ENCODE data around the gene PRKD1. TPM values are rescaled to one million over a fixed set of nuclear protein-coding genes. Genes with fewer than 3 reads are reported as not detected.

PRKD1 gene
- total RNA-seq, 1 experiment from 2014 or later = 9.7 TPM

DNA sequence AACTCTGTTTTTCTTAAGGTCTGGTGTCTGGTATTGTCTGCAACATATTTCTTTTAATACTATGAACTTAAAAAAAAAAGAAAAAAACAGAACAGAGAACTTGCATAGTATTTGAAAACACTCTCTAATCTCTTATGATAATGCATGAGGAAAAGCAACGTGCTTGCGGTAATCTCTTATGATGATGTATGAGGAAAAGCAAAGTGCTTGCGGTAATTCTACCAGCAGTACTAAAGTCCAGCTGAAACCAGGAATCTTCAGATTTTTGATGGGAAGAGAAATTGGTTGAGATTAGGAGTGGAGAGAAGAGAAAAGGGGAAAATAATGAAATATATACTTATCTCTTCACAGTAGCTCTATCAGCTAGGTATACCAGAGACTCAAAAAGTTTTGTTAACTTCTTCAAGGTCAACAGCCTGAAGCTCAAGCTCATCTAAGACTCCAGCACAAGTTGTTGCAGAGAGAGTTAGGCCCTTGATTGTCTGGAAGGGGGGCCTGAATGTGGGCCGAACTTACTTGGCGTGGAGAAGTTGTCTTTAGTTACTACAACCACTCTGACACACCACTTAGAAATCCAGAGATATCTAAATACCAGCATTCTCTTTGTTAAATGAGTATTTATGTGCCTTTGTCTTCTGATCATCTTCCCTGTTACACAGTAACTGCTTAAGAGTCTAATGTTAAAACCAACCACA, 240.4 kb downstream of the PRKD1 start:
- Mint-ChIP-seq H3K9me3 (ENCODE audit: low read depth, unreplicated experiment) (no peaks in the 10 kb centered on the region), H3K4me1 (ENCODE audit: low read depth, unreplicated experiment) (no peaks in the 10 kb centered on the region), H3K4me3 (ENCODE audit: low read depth, unreplicated experiment) (no peak overlapping the region), H3K27me3 (ENCODE audit: unreplicated experiment) (no peaks in the 10 kb centered on the region), H3K36me3 (ENCODE audit: insufficient read depth, unreplicated experiment) (no peaks in the 10 kb centered on the region), H3K27ac (ENCODE audit: unreplicated experiment) (no peak overlapping the region)
- BruUV-seq (replicated peaks) = no TSS peak
- intact Hi-C loops (cut with micrococcal nuclease; ENCODE audit: unreplicated experiment) = no loop called here
- CTCF ChIA-PET = no interaction called here
- DNase-seq = no peak
- TF ChIP-seq, protein P1, sequence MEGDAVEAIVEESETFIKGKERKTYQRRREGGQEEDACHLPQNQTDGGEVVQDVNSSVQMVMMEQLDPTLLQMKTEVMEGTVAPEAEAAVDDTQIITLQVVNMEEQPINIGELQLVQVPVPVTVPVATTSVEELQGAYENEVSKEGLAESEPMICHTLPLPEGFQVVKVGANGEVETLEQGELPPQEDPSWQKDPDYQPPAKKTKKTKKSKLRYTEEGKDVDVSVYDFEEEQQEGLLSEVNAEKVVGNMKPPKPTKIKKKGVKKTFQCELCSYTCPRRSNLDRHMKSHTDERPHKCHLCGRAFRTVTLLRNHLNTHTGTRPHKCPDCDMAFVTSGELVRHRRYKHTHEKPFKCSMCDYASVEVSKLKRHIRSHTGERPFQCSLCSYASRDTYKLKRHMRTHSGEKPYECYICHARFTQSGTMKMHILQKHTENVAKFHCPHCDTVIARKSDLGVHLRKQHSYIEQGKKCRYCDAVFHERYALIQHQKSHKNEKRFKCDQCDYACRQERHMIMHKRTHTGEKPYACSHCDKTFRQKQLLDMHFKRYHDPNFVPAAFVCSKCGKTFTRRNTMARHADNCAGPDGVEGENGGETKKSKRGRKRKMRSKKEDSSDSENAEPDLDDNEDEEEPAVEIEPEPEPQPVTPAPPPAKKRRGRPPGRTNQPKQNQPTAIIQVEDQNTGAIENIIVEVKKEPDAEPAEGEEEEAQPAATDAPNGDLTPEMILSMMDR (IDR thresholded peaks at IDR 0.05; ENCODE audit: unreplicated experiment) = no peak

DNA sequence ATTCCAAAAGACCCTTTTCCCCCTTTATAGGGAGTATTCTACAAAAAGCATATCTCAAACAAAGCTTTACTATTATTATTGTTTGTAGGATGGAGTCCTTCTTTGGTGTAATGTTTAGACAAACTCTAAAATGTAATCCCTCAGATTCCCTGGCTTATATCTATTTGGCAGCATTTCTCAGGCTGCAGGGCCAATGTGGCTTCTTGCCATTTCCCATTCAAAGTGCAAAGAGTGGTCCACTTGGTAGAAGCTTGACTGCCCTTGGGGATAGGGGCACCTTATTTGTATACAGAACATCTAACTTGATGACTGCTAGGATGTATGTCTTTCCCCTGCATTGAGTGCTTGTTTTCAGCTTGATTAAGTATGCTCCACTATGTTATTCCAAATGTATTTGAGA, 242.7 kb downstream of the PRKD1 start:
- CTCF ChIA-PET = no interaction called here
- intact Hi-C loops (cut with micrococcal nuclease; ENCODE audit: unreplicated experiment) = no loop called here
- Mint-ChIP-seq H3K4me1 (ENCODE audit: low read depth, unreplicated experiment) (no peaks in the 10 kb centered on the region), H3K4me3 (ENCODE audit: low read depth, unreplicated experiment) (no peak overlapping the region), H3K27ac (ENCODE audit: unreplicated experiment) (no peak overlapping the region), H3K9me3 (ENCODE audit: low read depth, unreplicated experiment) (no peaks in the 10 kb centered on the region), H3K36me3 (ENCODE audit: insufficient read depth, unreplicated experiment) (no peaks in the 10 kb centered on the region), H3K27me3 (ENCODE audit: unreplicated experiment) (no peaks in the 10 kb centered on the region)
- BruUV-seq (replicated peaks) = no TSS peak
- DNase-seq = no peak
- TF ChIP-seq, protein P1 (IDR thresholded peaks at IDR 0.05; ENCODE audit: unreplicated experiment) = no peak

DNA sequence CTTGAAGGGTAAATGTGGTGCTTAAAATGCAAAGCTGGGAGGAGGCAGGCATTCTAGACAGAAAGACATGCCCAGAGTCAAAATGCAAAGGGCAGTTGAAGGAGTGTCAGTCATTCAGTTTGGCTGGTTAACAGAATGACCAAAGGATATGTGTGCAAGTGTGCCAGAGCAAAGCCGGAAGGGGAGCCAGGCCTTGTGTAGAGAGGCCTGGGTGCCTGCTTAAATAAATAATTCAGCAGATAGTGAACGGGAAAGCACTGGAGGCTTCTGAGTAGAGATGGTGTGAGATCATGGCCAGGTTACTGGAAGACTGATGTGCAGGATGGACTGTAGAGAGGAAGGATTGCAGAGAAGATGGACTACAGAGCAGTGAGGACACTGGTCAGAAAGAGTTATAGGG, 244.9 kb downstream of the PRKD1 start:
- TF ChIP-seq, protein P1 (IDR thresholded peaks at IDR 0.05; ENCODE audit: unreplicated experiment) = no peak
- no peak overlapping the region for H3K4me3 Mint-ChIP-seq (ENCODE audit: low read depth, unreplicated experiment)
- no peaks in the 10 kb centered on the region for H3K36me3 Mint-ChIP-seq (ENCODE audit: insufficient read depth, unreplicated experiment)
- H3K9me3 Mint-ChIP-seq (ENCODE audit: low read depth, unreplicated experiment) = no peaks in the 10 kb centered on the region
- no TSS peak for BruUV-seq (replicated peaks)
- CTCF ChIA-PET = no interaction called here
- no peaks in the 10 kb centered on the region for H3K27me3 Mint-ChIP-seq (ENCODE audit: unreplicated experiment)
- intact Hi-C loops (cut with micrococcal nuclease; ENCODE audit: unreplicated experiment) = no loop called here
- H3K4me1 Mint-ChIP-seq (ENCODE audit: low read depth, unreplicated experiment) = no peaks in the 10 kb centered on the region
- no peak overlapping the region for H3K27ac Mint-ChIP-seq (ENCODE audit: unreplicated experiment)
- no peak for DNase-seq

DNA sequence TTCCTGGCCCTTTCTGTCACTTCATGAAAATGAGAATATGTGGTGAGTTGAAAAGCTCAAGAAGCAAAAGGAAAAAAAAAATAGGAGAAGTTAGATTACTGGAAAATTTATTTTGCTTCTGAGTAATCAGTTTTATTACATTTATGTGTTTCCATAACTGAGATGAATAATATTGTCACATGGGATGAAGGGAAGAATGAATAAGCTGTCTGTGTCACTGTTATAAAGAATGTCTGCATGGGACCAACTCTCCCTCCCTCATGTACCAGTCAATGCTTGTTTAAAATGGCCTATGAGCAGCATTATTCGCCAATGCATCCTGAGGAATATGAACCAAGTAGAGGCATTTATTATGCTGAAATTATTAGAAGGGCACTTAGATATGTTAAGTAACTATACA, 246.3 kb downstream of the PRKD1 start:
- no TSS peak for BruUV-seq (replicated peaks)
- CTCF ChIA-PET = no interaction called here
- intact Hi-C loops (cut with micrococcal nuclease; ENCODE audit: unreplicated experiment) = no loop called here
- Mint-ChIP-seq H3K9me3 (ENCODE audit: low read depth, unreplicated experiment) (no peaks in the 10 kb centered on the region), H3K4me3 (ENCODE audit: low read depth, unreplicated experiment) (no peak overlapping the region), H3K36me3 (ENCODE audit: insufficient read depth, unreplicated experiment) (no peaks in the 10 kb centered on the region), H3K4me1 (ENCODE audit: low read depth, unreplicated experiment) (no peaks in the 10 kb centered on the region), H3K27me3 (ENCODE audit: unreplicated experiment) (no peaks in the 10 kb centered on the region), H3K27ac (ENCODE audit: unreplicated experiment) (no peak overlapping the region)
- TF ChIP-seq, protein P1 (IDR thresholded peaks at IDR 0.05; ENCODE audit: unreplicated experiment) = no peak
- DNase-seq = no peak

Data from Calu3 (cell line).